HG03064 (cell line): Measurements from ENCODE around the gene IFT122.
"Not testable (repeated sequence)": the region's sequence is repeated elsewhere in the genome, so short reads cannot be mapped to it uniquely, and the experiment has no call there.

Source experiments
- ATAC-seq: cut with Tn5 transposase; IDR thresholded peaks from one replicate; pipeline ENCODE4 v1.9.1; 2021; ENCODE audit warnings: low read depth; ENCODE audit not compliant: unreplicated experiment

The IFT122 gene

DNA sequence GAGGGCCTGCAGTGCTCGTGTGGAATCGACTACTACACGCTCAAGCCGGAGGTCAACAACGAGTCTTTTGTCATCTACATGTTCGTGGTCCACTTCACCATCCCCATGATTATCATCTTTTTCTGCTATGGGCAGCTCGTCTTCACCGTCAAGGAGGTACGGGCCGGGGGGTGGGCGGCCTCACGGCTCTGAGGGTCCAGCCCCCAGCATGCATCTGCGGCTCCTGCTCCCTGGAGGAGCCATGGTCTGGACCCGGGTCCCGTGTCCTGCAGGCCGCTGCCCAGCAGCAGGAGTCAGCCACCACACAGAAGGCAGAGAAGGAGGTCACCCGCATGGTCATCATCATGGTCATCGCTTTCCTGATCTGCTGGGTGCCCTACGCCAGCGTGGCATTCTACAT lies 92.2 kb downstream of the IFT122 start:
- ATAC-seq, result no peak

DNA sequence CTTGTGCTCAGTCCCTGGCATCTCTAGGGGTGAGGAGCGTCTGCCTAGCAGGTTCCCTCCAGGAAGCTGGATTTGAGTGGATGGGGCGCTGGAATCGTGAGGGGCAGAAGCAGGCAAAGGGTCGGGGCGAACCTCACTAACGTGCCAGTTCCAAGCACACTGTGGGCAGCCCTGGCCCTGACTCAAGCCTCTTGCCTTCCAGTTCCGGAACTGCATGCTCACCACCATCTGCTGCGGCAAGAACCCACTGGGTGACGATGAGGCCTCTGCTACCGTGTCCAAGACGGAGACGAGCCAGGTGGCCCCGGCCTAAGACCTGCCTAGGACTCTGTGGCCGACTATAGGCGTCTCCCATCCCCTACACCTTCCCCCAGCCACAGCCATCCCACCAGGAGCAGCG lies 93.4 kb downstream of the IFT122 start:
- no peak for ATAC-seq

DNA sequence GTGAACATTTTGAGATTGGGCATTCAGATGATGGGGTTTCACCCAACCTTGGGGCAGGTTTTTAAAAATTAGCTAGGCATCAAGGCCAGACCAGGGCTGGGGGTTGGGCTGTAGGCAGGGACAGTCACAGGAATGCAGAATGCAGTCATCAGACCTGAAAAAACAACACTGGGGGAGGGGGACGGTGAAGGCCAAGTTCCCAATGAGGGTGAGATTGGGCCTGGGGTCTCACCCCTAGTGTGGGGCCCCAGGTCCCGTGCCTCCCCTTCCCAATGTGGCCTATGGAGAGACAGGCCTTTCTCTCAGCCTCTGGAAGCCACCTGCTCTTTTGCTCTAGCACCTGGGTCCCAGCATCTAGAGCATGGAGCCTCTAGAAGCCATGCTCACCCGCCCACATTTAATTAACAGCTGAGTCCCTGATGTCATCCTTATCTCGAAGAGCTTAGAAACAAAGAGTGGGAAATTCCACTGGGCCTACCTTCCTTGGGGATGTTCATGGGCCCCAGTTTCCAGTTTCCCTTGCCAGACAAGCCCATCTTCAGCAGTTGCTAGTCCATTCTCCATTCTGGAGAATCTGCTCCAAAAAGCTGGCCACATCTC lies 94.5 kb downstream of the IFT122 start:
- no peak for ATAC-seq

DNA sequence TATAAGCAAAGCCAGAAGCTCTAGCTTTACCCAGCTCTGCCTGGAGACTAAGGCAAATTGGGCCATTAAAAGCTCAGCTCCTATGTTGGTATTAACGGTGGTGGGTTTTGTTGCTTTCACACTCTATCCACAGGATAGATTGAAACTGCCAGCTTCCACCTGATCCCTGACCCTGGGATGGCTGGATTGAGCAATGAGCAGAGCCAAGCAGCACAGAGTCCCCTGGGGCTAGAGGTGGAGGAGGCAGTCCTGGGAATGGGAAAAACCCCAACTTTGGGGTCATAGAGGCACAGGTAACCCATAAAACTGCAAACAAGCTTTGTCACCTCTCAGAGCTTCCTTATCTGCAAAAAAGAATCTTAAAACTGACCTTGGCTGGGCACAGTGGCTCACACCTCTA lies 95.1 kb downstream of the IFT122 start:
- no peak for ATAC-seq

DNA sequence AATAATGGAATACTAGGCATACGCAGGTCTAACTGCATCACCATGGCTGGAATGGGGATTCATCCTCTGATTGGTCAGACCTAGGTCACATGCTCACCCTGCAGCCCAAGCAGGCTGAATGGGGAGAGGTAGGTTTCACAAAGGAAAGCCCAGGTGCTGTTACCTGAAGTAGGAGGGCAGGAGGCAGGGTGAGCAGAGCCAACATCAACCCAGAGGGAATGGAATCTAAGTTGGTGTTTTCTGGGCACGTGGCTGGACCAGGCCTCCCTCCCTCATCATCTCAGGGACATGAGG lies 96.3 kb downstream of the IFT122 start:
- no peak for ATAC-seq

DNA sequence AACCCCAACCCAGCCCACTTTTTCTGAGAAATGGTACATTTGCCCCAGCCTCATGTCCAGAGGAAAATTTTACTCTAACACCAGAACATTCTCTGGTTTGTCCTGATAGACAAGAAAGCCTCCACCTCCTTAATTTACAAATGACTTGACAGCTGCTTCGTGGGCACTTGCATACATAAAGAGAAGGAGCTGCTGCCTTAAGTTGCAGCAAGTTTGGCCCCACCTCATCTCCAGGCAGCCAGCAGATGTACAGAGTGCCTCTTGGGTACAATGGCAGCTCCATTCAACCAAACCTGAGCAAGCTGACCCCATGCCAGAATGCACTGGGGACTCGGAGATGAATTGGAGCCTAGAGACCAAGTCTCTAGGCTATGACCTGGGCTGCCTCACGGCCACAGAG lies 96.8 kb downstream of the IFT122 start:
- no peak for ATAC-seq

DNA sequence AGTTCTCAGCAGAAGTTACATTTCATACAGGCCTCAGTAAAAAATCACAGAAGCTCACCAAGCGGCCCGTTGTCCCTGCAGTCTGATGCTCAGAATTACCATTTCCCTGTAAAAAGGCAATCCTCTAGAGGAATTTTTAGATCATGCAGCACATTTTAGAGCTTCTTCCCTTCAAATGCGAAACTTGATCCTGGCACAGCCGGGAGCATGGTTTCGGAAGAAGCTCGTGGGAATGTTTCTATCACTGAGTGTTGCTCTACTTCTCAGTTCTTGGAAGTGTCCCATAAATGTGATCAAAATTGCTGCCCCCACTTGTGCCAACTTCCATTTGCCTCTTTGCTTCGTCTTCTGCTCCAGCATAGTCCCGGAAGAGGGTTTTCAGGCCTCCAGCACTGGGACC lies 99.2 kb downstream of the IFT122 start:
- no peak for ATAC-seq

DNA sequence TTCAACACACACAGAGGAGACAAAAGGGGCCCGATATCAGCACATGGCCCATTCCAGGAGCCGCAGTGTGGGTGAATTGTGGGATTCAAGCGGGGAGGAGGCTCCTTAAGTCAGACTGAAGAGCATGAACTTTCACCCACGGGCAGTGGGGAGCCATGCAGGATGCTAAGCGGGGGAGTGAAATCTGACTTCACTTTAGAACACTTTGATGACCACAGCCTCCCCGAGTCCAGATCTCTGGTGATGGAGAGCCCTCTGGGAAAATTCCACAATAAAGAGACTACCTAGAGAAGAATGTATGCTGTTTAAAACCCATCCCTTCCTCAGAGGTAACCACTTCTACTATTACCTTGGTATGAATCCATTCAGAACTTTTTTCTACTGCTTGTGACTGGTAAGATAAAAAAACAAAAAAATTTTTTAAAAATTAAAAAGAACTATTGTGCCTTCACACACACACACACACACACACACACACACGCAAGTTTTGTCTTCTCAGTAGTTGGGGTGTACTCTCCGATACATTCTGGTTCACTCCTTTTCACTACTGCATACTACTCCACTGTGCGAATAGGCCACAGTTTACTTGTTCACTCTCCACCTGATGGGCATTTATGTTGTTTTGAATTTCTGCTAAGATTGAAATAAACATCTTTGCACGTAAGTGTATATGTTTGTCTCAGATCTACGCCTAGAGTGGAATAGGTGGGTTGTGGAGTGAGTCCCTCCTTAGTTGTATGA lies 100.9 kb downstream of the IFT122 start:
- no peak for ATAC-seq

DNA sequence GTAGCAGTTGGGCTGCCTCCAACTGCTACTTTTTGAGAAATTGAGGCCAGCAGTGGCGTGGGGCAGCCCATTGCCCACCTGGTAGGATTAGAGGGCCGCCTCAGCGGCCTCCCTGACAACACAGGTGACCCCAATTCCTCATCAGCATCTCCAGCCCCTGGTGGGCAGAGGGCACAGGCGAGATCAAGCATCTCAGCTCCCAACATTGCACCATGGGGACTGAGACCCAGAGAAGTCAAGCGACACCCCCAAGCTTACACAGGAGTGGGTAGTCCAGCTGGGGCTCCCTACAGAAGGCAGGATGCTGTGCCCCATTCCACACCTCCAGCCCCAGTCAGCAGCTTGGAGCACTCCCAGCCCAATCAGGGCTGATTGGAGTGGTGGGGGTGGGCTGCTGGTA lies 102.7 kb downstream of the IFT122 start:
- ATAC-seq, result no peak

DNA sequence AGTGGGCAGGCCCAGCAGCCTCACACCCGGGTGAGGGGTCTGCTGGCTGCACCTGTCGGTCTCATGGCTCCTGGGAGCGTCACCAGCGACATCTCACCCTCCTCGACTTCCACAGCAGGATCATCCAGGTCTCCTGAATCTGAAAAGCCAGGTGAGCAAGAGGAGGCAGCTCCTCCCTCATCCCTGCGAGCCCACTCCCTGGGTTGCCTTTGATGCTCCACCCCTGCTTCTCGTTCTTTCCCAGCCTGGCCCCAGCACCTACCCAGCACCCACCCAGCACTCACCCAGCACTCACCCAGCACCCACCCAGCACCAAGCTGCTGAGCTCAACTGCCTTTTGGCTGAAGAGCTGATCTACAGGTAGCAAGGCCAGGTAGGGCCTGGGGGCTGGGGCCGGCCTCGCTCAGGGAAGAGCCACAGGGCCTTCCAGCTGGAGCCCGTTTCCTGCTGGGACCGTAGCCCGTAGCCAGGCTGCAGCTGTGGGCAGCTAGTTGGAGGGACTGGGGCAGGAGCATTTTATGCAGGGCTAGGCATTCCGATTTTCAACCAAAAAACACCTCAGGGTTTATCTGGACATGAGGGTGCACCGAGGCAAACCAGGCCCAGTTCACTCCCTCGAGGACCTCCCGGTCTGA lies 103.2 kb downstream of the IFT122 start, which contains the start of gene H1-8:
Gene H1-8, plus strand, starts transcription at position 20 of the 635 bp plus-strand sequence. Its CDS starts 44 bp downstream, at position 64.
- no peak for ATAC-seq

DNA sequence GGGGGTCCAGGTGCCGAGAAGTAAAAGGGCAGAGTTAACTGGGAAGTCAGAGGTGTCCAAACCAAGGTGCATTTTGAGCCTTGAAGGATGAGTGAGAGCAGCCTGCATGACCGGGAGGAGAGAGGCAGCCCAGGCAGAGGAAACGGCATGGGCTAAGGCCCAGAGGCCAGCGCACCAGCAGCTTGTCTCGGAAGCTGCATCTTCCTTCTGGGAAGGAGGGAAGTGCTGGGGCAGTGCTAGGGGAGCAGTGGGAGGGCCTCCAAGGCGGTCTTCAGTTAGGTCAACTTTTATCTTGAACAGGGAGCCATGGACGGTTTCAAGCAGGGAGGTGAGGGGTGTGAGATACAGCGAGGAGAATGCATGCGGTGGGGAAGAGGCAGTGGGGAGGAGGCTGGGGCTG lies 104.0 kb downstream of the IFT122 start:
- no peak for ATAC-seq

DNA sequence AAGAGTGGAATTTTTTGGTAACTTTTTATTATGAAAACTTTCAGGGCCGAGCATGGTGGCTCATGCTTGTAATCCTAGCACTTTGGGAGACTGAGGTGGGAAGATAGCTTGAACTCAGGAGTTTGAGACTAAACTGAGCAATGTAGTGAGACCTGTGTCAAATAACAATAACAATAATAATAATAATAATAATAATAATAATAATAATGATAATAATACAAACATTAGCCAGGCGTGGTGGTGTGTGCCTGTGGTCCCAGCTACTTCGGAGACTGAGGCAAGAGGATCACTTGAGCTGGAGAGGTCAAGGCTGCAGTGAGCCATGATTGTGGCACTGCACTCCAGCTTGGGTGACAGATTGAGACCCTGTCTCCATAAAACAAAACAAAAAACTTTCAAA lies 105.9 kb downstream of the IFT122 start:
- ATAC-seq, result not testable (repeated sequence)

DNA sequence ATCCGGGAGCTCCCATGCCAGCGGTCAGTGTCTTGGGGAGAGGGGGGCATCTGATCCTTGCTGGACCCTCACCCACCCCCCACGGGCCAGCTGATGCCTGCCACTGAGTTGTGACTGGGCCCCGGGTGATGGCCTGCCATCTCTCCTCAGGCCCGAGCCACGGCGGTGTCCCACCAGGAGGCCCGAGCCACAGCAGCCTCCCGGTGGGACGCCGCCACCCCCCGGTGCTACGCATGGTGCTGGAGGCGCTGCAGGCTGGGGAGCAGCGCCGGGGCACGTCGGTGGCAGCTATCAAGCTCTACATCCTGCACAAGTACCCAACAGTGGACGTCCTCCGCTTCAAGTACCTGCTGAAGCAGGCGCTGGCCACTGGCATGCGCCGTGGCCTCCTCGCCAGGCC lies 107.2 kb downstream of the IFT122 start:
- ATAC-seq, result no peak

DNA sequence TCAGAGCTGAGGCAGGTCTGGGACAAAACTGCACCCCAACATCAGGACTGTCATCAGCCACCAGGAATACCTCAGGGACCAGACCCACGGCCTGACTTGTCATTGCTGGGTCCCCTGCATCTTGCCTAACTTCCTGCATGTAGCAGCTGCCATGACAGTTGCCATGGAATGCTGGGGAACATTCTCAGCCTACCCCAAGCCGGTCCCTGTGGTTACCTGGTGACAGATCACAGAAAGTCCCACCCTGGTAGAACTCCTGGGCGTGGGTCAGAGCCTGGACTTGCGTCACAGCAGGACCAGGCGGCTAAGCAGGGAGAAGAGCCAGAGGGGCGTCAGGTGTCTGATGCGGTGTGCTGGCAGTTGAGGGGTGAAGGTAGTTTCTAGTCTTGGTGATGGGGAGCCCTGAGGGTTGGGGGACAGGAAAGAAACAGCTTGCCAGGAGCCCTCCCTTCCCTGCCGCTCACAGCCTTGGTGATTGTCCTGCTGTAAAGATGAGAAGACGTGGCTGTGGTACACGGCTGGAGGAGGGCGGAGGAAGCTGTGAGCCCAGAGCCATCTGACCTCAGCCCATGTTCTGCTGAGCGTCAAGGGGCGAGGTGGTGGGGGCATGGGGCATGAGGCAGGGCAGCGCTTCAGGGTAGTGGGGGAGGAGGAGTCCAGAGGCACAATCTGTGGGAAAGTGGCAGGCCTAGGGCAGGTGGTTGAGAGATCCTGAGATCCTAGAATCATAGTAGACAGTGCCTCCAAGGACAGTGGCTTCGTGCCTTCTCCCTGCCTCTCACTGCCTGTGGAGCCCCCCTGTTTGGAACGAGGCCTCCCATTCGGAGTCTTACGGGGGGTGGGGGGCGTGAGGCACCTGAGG lies 108.3 kb downstream of the IFT122 start:
- ATAC-seq, result no peak

DNA sequence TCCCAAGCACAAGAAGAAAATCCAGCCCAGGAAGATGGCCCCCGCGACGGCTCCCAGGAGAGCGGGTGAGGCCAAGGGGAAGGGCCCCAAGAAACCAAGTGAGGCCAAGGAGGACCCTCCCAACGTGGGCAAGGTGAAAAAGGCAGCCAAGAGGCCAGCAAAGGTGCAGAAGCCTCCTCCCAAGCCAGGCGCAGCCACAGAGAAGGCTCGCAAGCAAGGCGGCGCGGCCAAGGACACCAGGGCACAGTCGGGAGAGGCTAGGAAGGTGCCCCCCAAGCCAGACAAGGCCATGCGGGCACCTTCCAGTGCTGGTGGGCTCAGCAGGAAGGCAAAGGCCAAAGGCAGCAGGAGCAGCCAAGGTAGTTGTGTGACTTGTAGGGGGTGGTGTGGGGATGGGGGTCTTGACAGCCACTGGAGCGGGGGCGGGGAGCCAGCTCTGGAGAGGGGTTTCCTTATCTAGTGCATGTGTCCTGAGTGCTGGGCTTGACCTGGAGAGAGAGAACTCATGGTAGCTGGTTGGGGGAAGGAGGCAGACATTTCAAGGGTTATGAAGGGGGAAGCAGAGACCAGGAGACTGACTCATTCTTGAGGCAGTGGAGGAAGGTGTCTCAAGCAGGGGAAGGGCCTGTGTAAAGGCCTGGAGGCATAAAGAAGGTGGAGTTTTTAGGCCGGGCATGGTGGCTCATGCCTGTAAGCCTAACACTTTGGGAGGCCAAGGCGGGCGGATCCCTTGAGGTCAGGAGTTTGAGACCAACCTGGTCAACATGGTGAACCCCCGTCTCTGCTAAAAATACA lies 109.2 kb downstream of the IFT122 start:
- ATAC-seq, result no peak

DNA sequence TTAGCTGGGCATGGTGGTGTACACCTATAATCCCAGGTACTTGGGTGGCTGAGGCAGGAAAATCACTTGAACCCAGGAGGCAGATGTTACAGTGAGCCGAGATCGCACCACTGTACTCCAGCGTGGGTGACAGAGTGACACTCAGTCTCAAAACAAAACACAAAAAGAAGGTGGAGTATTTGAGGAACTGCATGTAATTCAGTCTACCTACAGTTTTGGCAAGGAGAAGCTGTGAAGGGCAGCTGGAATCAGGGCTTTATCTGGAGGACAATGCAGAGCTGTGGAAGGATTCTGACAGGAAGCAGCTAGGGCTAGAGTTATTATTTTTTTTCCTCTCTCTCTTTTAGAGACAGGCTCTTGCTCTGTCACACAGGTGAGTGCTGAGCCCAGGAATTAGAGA lies 109.8 kb downstream of the IFT122 start:
- no peak for ATAC-seq

DNA sequence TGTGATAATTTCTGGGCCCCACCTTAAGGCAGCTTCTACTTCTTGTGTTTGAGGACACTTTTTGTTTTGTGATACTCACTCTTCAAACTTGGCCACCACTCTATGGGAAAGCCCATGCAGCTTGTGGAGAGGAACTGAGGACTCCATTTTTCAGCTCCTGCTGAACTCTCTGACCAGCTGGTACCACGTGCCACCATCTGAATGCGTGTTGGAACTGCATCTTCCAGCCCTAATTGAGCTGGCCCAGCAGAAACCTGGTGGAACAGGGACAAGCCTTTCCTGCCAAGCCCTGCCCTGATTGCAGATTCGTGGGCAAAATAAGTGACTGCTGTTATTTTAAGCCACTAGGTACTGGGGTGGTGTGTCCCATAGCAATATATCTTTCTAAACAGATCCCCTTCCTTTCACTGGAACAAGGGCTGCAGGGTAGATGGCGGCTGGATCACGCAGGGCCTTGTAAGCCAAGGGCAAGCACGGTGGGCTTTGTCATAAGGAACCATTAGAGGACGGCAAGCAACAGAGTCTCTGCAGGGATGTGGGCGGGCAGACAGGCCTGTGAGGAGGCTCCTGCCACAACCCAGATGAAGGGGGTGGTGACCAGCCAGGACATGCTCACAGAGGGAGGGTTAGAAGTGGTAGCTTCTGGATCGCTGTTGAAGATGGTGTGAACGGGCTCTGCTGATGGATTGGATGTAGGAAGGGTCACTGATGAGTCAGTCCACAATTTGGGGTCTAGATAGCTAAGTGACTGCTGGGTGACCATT lies 112.4 kb downstream of the IFT122 start:
- ATAC-seq, result no peak

DNA sequence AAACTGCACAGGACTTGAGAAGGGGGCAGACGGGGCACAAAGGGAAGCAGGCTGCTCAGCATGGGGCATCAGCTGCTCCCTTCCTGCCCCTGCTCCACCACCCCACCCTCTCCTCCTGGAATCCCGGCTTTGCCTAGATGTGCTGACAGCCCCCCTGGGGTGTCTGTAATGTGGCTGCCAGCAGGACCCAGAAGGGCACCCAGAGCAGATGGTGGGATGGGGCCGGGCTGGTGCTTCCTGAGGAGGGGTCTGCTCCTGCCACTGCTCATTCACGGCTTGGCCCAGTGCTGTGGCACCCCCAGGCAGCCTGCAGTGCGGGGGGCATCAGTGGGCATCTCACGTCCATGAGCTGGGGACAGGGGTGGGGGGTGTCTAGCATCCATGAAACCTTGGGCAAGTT lies 113.1 kb downstream of the IFT122 start:
- no peak for ATAC-seq

DNA sequence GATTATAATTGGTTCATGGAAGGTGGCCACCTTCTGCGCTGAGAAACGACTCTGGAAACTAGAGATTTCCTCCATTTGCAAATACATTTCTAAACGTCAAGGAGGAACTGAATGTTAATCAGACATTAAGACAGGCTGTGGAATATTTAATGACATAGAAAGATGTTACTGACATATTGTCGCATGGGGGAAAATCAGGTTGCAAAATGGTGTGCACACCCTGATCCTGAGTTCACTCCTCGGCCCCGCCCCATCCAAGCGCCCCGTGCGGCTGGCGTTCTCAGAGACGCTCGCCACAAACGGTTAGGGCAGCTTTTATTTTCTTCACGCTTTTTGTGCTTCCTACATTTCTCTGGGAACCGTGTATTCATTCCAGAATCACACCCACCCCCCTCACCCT lies 113.7 kb downstream of the IFT122 start:
- ATAC-seq, result no peak
